Stimulated activated CD4-positive, alpha-beta T cell treated with anti-CD3 and anti-CD28 coated beads, Interleukin-12 subunit alpha, Interleukin-12 subunit beta, amount 100 ng/mL, for 24 hours (primary cell): ENCODE measurements around the gene KHDC3L.

Experiments used
- DNase-seq, 2 experiments: peaks; one replicate each; pipeline ENCODE4 v3.0.0-alpha.2; 2020; ENCODE audit warnings: low read depth in 2 of 2

KHDC3L gene, protein sequence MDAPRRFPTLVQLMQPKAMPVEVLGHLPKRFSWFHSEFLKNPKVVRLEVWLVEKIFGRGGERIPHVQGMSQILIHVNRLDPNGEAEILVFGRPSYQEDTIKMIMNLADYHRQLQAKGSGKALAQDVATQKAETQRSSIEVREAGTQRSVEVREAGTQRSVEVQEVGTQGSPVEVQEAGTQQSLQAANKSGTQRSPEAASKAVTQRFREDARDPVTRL

DNA sequence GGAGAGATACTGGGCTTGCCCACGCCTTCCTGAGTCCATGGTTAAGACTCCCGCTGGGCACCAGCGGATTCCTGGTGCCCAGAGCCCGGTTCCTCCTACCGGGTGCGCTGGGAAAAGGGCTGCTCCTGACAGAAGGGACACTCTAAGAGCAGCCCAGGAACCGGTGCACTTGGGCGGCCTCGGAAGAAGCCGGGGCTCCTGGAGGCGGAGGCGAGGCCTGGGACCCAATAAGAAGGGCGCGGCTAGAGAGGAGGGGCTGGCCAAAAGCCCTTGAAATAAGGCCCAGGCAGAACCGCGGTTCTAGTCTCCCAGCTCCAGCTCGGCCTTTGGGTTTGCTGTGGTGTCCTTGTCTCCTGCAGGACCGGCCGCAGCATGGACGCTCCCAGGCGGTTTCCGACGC, at the start of gene KHDC3L:
TSS of gene KHDC3L (plus strand) at position 301 of the 400 bp plus-strand sequence. CDS start at position 373, 72 bp downstream.
- DNase-seq: no peak

DNA sequence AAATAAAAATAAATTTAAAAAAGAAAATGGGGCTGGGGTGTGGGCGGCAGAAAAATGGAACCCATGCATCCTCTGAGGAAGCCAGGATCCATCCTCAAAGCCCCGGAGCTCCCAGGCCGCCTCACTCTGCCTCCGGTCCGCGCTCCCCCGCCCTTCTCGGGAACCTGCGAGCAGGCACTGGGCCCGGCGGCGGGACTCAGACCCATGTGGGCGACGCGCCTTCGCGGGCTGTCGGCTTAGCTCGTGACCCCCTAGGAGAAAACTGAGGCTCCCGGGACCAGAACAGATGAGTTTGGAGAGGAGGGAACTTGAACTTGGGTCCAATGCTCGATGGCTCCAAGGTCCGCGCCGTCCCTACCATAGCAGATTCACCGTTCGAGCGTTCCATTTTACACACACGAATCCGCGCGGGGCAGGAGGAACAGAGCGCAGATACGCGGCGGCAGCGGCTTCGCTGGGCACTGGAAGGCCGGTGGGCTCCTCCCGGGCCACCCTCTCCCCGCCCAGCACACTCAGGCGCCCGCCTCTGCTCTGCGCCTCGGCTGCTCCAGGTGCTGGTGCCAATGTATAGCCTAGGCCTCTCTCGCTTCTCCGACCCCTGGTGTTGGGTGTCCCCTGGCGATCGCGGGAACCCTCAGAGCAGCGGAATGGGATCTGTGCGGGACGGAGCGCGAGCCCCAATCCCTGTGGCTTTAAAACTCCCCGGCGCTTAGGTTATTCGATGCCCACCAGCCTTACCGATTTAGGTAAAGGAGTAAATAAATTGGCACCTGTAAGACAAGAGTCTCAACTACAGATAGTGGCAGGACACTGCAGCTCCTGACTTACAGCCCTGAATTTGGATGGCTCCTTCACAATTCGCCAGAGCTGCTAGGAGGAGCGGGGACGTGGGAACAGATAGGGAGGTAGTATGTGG, 47.6 kb upstream of the KHDC3L start:
- DNase-seq: no peak

DNA sequence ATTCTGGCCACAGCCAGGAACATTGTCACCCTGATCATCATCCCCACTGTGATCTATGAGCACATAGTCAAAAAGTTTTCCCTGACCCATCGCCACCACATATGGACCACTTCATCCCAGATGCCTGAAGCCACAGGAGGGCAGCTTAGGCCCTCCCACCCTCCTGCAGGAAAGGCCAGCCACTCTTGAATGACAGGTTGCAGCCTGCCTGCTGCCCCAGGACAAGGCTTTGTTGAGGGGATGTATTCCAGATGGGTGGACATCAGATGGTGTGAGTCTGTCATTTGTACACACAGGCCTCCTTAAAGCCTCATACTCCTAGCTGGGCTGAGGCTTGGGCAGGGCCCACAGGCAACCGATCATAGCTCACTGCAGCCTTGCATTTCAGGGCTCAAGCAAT, 39.1 kb upstream of the KHDC3L start:
- DNase-seq: no peak

GRCh38 chr6:73325656-73326055, 36.8 kb upstream of the KHDC3L start:
- DNase-seq: no peak

- DNase-seq: no peak
Observed at GRCh38 chr6:73328790-73329189, 33.7 kb upstream of the KHDC3L start.

GRCh38 chr6:73329201-73329600, 33.3 kb upstream of the KHDC3L start:
- DNase-seq: no peak

GRCh38 chr6:73339340-73339739, 23.1 kb upstream of the KHDC3L start:
- no peak for DNase-seq

GRCh38 chr6:73340048-73340447, 22.4 kb upstream of the KHDC3L start:
- DNase-seq: no peak

- DNase-seq: no peak
Observed at GRCh38 chr6:73341335-73341734, 21.1 kb upstream of the KHDC3L start.

DNA sequence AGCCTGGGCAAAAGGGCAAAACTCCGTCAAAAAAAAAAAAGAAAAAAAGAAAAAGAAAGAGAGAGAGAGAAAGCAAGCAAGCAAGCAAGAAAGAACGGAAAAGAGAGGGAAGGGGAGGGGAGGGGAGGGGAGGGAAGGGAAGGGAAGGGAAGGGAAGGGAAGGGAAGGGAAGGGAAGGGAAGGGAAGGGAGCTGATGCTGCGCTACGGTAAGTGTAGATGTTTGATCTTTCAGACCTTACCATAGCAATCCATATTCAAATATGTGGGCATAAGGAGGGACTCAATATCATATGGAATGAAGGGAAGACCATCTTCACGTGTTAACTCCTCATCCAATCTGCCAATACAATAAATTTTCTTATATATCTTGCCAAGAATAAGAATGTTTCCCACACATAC, 20.3 kb upstream of the KHDC3L start:
- no peak for DNase-seq

DNA sequence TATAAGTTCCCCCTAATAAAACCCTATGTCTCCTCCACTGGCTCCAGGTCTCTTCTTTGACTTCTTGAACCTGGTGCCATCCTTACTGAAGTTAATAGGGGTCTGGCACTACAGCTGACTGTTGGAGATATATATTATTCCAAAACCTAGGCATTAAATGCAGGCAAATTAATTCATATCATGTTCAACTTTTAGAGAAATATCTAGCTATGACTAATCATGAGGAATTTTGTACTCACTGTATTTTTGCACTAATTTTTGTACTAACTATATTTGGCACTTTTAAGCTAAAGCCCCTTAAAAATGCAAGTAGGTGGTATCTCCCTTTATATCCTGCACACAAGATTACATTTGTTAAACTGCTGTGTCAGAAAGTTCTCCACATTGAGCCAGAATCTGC, 19.3 kb upstream of the KHDC3L start:
- DNase-seq: no peak

- no peak for DNase-seq
Observed at GRCh38 chr6:73348550-73349204, 13.8 kb upstream of the KHDC3L start.

DNA sequence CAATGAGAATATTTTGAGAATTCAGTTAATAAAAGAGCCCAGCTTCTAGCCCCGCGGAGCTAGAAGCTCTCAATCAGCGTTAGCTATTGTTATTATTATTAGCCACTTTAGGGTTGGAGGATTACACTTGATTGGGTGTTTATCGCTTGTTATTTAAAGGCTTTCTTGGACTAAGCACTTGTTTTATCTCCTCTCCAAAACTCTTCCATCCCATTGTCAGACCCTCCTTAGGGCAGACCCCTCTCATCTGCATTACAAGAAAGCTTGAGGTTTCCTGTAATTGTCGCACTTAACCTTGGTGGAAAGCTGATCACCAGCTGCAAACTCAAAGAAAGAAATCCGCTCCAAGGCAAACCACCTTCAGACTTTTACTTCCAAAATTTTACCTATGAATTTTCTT, 13.1 kb upstream of the KHDC3L start:
- no peak for DNase-seq

- DNase-seq: no peak
Observed at GRCh38 chr6:73353636-73354593, 8.5 kb upstream of the KHDC3L start, which contains the start of gene DPPA5. Gene DPPA5 (minus strand): TSS chr6:73354276. CDS start chr6:73354225, 51 bp downstream.

- no peak for DNase-seq
Observed at GRCh38 chr6:73362869-73363536, 545 bp downstream of the KHDC3L start.

DNA sequence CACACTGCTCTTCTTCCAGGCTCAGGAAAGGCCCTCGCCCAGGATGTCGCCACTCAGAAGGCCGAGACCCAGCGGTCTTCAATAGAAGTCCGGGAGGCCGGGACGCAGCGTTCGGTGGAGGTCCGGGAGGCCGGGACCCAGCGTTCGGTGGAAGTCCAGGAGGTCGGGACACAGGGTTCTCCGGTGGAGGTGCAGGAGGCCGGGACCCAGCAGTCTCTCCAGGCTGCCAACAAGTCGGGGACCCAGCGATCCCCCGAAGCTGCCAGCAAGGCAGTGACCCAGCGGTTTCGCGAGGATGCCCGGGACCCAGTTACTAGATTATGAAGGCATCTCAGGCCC, 1.0 kb downstream of the KHDC3L start:
- no peak for DNase-seq

- DNase-seq: no peak
Observed at GRCh38 chr6:73364121-73364520, 1.7 kb downstream of the KHDC3L start.

DNA sequence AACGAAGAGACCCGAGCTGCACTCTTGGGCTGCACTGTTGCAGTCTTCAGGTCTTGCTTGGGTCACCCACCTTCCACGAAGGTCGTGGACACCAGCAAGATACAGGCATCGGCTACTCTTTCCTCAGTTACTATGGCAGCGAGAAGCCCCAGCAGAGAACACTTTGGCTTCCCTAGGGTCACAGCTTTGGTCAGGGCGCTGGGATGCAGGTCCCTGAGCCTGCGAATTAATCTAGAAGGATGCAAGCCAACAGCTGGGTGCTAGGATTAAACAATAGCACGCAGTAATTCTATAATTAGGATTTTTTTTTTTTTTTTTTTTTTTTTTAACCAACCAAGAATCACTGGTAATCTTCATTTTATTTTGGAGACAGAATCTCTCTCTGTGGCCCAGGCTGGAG, 2.1 kb downstream of the KHDC3L start:
- no peak for DNase-seq

GRCh38 chr6:73367761-73368355, 5.4 kb downstream of the KHDC3L start:
- no peak for DNase-seq

DNA sequence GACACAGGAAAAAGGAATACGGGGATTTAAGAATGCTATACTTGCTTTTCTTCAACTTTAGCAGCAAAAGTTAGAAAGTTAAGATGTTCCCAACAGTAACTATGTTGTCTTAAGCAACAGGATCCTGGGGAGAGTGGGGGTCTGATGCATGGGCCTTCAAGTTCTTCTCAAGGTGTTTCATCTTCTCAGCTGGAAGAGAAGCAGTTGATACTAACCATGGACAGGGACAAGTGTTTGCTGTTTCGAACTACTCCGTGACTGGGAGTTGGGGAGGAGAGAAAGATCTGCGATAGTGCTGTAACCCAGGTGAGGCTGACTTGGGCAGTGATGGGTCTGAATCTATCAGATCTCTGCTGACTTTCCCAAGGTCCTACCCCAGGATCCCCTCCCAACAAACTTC, 6.2 kb downstream of the KHDC3L start:
- no peak for DNase-seq

DNA sequence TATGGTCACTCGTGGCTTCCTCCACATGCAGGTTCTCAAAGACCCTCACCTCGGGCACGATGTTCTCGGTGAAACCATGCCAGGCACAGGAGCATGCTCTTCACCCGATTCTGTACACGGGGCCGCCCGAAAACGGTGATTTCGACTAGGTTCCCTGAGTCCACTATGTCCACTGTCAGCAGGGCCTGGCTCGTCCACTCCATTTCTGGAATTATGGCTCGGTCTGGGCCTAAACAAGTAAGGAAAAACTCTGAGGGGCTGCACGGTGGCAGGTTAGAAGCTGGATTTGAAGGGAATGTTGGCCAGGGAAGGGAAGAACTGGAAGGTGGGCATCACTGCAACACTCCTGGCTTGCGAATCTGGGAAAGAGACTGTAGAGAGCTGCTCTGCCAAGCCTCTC, 6.7 kb downstream of the KHDC3L start:
- DNase-seq: no peak
